ENCODE measurements around the gene ADGRD2.

ADGRD2 gene

DNA sequence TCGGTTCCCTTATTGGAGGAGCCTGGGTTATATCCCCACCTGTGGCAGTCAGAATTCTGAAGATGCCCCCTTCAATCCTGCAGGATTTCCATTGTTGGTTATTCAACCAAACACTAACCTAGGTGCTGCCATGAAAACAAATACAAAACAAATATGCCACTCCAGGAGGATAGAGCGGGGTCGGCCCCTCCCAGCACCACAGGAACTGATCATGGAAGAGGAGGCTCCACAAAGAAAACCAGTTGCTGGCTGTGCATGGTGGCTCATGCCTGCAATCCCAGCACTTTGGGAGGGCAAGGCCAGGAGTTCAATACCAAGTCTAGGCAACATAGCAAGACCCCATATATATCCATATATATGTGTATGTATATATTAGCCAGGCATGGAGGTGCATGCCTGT lies 13.2 kb upstream of the ADGRD2 start:
- no peak for DNase-seq

DNA sequence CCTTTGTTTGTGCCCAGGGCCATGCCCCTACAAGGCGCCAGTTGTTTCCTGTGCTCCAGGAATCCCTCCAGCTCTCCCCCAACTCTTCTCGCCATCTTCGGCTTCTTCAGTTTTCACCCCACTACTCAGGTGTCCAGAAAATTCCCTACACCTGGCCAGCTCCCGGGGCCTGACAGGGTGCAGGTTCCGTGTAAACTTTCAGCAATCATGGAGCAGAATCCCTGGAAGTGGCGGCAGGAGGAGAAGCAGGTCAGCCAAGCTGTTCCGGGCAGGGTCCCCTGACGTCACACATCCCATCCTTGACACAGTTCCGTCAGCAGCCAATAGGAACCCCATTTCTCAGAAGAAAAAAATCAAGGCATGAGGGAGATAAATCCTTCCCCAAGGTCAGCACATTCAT lies 12.2 kb upstream of the ADGRD2 start:
- DNase-seq = no peak

DNA sequence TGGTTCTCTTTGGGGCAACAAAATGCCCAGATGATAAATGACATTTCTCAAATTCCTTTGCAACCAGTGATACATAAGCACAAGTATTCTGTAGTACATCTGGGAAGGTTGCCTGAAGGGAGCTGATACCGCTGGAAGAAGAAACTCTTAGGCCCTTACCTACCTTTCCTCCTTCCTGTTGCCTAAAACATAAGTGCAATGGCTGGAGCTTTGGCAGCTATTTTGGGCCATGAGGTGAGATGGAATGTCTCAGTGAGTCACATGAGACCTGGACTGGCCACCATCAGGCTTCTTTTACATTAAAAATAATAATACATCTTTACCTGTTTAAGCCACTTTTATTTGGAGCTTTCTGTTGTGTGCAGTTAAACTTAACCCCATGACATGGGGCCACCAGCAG lies 11.2 kb upstream of the ADGRD2 start:
- no peak for DNase-seq

DNA sequence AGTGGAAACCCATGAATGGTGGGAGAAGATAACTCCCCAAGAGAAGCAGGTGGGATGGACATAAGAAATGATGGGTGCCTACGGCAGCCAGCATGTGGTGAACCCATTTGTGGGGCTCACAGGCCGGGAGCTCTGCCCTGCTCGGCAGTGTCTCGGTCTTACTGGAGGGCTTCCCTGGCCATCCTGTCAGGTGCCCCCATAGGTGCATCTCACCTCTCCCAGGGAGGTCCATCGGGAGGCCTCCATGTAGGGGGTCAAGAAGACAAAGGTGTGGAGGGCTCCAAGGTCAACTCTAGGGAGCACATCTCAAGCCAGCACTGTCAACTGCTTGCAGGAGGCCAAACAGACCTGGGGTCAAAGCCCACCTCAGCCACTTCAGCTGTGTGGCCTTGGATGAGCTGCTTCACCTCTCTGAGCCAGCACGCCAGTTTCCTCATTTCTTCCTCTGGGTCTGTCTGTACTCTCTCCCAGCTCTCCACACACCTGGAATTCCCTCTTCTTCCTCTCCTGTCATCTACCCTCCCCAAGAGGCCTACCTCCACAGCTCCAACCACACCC lies 10.5 kb upstream of the ADGRD2 start:
- DNase-seq = no peak

DNA sequence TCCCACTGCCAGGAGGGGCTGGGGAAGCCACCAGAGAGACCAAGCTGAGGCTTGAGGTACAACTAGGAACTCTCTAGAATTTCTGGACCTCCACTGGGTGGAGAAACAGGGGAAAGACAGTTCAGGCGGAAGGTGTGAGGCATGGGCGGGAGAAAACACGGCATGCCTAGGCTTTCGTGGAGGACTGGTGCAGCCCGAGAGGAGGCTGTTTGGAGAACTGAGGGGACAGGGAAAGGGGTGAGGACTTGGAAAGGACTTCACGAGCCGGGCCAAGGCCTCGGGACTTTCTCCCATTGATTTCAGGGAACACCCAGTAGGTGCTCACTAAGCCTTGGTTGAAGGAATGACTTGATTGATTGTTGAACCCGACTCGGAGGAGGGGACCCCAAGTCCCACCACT lies 9.5 kb upstream of the ADGRD2 start:
- DNase-seq = no peak

DNA sequence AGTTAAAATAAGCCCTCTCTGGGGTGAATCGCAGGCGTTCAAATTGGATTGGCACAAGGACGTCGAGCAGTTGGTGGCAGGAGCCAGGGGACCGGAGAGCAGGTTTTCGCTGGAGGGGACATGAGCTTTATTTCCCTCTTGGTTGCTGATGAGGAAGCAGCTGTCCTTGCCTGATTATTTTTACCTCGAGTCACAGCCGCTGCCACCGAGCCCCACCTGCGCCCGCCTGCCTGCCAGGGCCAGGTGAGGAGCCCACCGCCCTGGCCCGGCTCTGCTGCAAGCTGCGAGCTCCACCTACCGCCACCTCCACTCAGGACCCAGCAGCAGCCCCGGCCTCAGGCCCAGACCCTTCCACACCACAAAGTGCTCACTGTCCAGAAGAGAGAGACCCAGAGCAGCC lies 9.0 kb upstream of the ADGRD2 start:
- no peak for DNase-seq

DNA sequence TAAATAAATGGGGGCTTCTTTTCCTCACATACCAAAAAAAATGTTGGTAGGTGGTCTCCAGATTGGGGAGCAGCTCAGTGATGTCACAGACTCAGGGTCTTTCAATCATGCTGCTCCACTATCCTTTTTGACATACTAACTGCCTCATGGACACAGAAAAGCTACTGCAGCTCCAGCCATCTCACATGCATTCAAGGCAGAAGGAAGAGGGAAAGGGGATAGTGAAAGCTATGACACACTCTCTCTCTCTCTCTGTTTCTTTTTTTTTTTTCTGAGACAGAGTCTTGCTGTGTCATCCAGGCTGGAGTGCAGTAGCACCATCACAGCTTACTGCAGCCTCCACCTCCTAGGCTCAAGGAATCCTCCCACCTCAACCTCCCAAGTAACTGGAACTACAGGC lies 7.9 kb upstream of the ADGRD2 start:
- no peak for DNase-seq

DNA sequence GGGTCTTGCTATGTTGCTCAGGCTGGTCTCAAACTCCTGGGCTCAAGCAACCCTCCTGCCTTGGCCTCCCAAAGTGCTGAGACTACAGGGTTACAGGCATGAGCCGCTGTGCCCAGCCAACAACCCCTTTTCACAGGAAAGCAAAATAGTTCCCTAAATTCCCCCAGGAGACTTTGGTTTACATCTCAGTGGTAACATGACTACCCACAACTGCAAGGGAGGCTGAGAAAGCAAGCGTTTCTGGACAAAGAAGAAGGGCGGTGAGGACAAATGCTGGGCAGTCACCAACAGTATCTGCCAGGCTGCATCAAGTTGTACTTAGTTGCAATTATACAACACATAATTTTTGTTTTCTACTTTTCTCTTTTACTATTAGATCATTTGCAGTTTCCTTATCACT lies 7.4 kb upstream of the ADGRD2 start:
- no peak for DNase-seq

DNA sequence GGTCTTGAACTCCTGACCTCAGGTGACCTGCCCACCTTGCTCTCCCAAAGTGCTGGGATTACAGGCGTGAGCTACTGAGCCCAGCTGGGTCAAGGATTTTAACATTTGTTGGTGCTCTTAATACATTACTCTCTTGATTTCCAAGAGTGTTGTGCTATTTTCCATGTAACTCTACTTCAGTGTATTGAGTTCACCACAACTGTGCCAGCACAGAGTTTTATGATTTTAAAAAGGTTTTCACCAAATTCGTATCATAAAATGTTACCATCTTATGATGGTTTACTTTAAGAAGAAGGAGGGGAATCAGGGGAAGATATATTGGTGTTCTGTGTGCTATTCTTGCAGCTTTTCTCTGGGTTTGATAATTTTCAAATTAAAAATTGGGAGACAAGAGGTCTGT lies 6.6 kb upstream of the ADGRD2 start:
- no peak for DNase-seq

DNA sequence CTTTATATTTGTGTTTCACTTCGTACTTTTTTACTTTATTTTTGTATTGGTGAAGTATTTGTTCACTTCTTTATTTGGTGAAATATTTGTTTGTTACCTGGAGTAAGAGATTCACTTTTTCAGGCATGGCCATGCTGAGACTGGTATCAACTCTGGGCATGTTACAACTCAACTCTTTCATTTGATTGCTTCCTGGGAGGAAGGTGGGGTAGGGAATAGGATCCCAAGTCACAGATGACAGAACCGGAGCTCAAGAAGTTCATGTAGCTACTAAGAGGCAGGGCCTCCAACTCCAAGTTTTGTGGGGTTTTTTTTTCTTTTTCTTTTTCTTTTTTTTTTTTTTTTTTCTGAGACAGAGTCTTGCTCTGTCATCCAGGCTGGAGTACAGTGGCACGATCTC lies 6.1 kb upstream of the ADGRD2 start:
- no peak for DNase-seq

DNA sequence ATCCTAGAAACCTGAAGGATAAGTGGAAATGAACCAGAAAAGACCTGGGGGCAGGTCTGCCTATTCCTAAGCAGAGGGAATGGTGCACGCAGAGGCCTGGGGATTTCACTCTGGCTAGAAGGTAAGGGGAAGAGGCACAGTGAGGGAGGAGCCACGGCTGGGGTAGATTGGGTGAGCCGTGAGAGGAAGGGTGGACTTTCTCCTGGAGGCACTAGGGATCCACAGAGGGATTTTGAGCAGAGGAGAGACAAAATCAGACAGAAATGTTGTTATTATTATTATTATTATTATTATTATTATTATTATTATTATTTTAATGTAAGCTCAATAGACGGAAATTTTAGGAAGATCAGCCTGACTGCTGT lies 3.0 kb upstream of the ADGRD2 start:
- DNase-seq = no peak

DNA sequence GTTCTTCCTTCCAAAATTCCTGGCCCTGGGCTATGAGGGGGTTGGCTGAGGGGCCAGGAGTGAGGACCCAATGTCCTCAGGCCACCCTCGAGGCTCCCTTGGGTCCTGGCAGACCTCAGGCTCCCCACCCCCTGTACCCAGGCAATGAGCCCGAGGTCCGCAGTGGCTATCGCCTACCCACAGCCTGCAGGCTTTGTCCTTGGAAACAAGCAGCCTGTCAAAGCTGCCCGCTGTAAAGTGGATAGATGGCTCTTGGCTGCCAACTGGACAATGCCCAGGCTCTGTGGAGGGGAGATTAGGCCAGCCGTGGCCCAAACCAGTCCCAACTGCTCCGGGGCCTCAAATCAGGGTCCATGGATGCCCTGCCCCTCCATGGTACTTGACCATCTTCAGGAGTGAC lies 2.2 kb upstream of the ADGRD2 start:
- DNase-seq = no peak

DNA sequence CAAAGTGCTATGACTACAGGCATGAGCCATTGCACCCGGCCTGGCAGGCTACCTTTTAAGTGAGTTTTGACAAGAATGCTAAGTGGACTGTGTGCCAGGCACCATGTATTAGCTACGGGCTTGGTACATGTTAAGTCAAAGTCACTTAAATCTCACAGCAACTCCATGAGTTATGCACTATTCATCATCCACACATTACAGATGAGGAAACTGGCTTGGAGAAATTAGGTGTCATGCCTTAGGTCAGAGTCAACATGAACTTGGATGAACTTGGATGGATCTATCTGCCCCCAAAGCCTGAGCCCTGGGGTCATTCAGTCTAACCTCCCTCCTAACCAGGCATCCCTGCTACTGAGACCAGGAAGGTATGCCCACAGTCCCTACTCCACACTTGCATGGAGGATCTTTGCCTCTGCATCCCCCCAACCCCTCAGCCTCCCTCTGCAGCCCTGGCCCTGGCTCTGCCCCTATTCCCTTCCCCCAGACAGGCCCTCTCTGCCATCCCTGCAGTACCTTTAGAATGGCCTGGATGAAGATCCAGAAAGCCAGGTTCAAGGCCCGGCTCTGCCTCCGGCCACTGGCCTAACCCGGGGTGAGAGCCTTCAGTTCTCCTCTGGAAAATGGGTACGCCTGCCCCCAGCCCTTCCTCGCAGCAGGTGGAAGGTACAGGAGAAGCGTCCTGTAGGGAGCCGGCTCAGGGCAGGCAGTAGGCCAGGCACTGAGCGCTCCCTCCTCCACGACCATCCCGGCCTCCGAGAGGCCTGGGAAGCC lies 685 bp upstream of the ADGRD2 start:
- DNase-seq = no peak

DNA sequence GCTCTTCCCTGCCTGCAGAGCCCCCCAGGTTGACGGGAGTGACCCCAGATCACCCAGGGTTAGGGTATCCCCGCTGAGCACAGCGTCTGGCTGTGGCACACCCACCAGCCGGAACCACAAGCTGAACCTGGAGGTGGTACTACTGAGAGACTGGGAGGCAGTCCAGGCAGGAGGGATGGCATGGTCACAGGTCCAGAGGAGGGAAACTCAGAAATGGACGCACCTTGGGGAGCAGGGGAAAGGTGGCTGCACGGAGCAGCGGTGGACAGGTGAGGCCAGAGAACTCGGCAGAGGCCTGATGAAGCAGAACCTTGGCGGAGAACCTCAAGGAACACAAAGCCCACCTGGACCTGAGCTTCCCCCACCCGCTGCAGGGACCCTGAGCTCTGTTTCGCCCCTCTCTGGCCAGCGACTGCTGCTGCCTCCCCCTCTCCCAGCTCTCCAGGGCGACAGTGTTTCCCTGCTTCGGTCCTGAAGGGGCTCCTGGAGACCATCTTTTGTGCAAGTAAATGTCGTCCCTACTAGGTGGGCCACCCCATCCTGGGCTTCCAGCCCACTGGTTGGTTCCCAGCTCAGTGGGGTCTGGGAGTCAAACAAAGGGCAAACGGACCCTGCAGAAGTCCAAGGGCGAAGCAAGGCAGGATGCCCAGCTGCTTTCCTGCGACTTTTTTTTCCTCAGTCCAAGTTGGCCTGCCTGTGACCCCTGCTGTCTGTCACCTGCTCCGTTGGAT lies 845 bp downstream of the ADGRD2 start:
- no peak for DNase-seq

DNA sequence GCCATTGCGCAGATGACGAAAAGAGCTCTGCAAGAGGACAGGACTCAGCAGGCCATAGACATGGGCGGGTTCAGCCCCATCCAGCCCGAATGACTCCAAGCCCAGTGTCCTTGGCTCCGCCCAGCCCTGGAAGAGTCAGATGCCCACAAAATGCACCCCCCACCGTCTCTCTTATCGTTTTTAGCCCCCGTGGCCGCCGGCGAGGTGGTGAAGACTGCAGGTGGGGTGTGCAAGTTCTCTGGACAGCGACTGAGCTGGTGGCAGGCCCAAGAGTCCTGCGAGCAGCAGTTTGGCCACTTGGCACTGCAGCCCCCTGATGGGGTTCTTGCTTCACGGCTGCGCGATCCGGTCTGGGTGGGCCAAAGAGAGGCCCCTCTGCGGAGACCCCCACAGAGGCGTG lies 2.1 kb downstream of the ADGRD2 start:
- DNase-seq = no peak

DNA sequence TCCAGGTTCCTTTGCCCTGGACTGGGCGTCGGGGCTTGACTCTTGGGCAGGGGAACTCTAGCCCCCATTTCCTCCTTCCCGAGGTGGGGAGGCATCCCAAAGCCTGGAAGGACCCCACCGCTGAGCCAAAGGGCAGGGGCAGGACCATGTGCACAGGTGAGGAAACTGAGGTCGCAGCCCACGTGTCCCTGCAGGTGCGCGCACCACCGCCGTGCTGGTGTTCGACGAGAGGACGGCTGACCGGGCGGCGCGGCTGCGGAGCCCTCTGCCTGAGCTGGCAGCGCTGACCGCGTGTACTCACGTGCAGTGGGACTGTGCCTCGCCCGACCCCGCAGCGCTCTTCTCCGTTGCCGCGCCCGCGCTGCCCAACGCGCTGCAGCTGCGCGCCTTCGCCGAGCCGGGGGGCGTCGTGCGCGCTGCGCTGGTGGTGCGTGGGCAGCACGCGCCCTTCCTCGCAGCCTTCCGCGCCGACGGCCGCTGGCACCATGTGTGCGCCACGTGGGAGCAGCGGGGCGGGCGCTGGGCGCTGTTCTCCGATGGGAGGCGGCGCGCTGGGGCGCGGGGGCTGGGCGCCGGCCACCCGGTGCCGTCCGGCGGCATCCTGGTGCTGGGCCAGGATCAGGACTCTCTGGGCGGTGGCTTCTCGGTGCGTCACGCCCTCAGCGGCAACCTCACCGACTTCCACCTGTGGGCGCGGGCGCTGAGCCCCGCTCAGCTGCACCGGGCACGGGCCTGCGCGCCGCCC lies 2.8 kb downstream of the ADGRD2 start:
- DNase-seq = no peak

DNA sequence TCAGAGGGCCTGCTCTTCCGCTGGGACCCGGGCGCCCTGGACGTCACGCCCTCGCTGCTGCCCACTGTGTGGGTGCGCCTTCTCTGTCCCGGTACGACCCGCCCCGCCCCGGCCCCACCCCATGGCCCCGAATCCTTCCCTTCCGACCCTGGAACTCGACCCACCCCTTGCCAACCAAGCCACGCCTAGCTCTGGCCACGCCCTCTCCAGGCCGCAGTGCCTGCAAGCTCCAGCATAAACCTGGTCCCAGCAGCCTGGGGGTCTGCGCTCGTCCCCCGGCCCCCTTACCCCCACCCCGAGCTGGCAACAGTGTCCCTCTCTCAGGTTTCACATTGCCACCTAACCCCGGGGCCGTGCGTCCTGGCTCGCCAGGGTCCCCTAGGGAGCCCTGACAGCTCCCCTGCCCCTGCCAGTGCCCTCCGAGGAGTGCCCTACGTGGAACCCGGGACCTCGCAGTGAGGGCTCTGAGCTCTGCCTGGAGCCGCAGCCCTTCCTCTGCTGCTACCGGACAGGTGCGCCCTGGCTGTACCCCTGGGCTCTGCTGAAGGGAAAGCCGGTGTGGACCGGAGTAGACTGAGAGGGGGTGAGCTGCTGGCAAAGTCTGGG lies 3.4 kb downstream of the ADGRD2 start:
- DNase-seq = no peak

DNA sequence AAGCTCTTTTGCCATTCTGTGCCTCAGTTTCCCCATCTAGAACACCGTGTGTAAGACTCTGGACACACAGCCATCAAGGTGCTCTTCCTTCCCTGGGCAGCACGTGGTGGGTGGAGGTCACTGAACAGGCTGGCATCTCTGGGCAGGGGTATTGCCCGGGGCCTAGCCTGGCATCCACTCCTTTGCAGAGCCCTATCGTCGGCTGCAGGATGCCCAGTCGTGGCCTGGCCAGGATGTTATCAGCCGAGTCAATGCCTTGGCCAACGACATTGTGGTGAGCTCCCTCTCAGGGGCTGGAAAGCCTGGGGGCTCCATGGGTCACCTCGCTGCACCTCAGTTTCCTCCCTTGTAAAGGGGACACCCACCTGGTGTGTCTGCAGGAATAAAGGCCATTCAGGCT lies 4.0 kb downstream of the ADGRD2 start:
- DNase-seq = no peak

DNA sequence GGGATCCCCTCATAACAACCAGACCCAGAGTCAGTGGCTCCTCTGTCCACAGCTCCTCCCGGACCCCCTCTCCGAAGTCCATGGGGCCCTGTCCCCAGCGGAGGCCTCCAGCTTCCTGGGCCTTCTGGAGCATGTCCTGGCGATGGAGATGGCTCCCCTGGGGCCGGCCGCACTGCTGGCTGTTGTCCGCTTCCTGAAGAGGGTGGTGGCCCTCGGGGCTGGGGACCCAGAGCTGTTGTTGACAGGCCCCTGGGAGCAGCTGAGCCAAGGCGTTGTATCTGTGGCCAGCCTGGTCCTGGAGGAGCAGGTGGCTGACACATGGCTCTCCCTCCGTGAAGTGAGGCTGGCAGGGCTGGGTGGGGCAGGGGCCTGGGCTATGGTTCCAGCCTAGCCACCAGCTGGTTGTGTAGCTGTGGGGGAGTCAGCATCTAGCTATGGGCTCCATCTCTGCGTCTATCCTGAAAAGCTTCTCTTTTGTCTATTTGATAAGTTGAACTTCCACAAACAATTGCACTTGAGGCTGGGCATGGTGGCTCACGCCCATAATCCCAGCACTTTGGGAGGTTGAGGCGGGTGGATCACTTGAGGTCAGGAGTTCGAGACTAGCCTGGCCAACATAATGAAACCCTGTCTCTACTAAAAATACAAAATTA lies 4.7 kb downstream of the ADGRD2 start:
- DNase-seq = no peak

DNA sequence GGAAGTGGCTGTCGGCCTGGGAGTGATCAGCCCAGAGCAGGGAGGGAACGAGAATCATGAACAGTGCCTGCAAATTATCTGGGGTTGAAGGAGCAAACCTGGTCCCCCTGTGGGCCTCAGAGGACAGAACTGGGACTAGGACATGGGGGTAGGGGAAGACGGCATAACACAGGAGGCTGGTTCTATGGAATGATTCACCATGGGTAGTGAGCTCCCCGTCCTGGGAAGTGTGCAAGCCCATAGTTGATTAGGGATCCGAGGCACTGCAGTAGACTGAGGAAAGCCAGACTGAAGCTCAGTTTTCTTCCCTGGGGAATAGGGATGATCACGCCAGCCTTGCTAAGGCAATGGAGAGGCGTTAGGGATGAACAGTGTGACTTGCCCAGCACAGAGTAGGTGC lies 5.6 kb downstream of the ADGRD2 start:
- DNase-seq = no peak

DNA sequence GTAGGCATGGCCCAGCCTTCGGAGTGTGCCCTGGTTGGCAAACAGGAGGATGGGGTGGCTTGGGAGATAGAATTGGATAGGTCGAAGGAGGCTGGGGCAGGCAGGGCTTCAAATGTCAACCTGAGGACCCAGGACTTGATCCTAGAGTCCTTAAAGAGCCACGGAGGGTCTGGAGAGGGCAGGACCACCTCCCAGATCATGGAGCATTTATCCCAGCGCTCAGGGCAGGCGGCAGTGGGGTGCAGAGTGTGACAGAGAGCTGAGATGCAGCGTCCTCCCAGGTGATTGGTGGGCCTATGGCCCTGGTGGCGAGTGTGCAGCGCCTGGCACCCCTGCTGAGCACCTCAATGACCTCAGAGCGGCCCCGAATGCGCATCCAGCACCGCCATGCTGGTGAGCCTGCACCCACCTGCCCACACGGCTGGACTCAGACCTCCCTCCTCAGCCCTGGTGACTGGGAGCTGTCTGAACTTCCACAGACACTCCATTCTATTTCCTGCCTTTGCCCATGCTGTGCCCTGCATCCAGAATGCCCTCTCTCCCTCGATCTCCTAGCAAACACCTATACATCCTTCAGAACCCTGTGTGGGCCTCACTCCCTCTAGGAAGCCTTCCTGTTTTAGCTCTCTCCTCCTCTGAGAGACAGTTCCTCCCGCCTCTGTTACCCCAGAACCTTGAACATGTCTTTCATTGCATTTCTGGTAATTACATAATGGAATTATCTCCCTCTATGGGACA lies 6.3 kb downstream of the ADGRD2 start:
- DNase-seq = no peak
